HG02973 (cell line): ENCODE data around the gene CSNK1A1.
"Not testable (repeated sequence)": the region's sequence is repeated elsewhere in the genome, so short reads cannot be mapped to it uniquely, and the experiment has no call there.

Experiments used
- ATAC-seq: cut with Tn5 transposase; IDR thresholded peaks from one replicate; pipeline ENCODE4 v1.9.1; 2021; ENCODE audit warnings: moderate library complexity; ENCODE audit not compliant: unreplicated experiment

CSNK1A1 gene

DNA sequence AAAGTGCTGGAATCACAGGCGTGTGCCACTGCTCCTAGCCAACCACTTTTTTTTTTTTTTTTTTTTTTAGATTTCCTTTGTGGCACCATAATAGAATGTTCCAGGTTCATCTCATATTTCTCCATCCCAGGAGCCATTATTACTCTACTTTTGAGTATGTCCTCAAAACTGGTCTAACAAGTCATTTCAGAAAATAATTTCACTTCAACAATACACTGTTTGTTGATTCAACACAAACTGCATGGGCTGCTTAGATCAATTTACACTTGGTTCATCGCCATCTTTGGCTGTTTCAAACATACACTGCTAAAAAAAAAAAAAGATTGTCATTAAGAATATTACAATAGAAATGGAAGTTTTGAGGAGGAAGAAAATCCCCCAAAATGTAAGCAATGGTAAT is 57.9 kb downstream of the CSNK1A1 start:
- no peak for ATAC-seq

DNA sequence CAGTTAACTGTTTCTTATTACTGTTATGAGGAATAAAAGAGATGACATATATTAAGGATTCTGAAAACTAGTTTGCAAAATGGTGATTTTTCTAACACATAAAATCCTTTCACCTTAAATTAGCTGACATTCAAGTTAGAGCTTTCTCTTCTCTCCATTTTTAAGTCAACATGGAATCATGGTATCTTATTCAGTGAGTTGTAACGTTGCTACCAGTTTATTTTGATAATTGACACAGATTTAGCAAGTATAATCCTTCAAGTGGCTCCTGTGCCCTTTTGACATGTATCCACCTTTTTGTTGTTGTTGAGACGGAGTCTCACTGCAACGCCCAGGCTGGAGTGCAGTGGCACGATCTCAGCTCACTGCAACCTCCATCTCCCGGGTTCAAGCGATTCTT is 58.5 kb downstream of the CSNK1A1 start:
- no peak for ATAC-seq

- no peak for ATAC-seq
Measured at GRCh38 chr5:149490599-149491485, 60.4 kb downstream of the CSNK1A1 start.

- ATAC-seq, result no peak
Measured at GRCh38 chr5:149489605-149490037, 61.6 kb downstream of the CSNK1A1 start.

DNA sequence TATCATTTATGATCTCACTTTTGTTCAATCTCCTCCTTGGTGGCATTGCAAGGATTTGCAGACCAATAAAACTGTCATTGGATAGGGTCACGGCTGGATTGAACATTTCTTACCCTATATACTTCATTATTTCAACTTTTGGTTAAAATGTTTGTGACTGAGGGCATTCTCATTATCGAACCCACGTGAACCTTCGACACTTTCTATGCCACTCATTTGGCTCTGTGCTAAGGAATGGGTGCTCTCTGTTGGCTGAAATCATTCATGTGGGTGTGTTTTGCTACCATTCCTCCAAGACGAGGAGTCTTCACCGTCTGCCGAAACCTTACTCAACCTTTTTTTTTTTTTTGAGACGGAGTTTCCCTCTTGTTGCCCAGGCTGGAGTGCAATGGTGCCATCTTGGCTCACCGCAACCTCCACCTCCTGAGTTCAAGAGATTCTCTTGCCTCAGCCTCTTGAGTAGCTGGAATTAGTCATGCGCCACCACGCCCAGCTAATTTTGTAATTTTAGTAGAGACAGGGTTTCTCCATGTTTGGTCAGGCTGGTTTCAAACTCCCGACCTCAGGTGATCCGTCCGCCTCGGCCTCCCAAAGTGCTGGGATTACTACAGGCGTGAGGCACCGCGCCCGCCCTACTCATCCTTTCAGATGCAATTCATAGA is 62.5 kb downstream of the CSNK1A1 start:
- ATAC-seq, result no peak

DNA sequence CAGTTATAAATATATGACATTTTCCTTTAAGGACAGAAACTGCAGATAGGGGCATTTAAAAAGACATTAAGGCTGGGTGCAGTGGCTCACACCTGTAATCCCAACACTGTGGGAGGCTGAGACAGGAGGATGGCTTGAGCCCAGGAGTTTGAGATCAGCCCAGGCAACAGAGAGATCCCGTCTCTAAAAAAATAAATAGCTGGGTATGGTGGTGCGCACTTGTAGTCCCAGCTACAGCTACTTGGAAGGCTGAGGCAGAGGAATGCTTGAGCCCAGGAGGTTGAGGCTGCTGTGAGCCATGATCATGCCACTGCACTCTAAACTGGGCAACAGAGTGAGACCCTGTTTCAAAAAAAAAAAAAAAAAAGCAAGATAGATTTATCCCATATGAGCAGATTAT is 63.6 kb downstream of the CSNK1A1 start:
- ATAC-seq, result no peak

DNA sequence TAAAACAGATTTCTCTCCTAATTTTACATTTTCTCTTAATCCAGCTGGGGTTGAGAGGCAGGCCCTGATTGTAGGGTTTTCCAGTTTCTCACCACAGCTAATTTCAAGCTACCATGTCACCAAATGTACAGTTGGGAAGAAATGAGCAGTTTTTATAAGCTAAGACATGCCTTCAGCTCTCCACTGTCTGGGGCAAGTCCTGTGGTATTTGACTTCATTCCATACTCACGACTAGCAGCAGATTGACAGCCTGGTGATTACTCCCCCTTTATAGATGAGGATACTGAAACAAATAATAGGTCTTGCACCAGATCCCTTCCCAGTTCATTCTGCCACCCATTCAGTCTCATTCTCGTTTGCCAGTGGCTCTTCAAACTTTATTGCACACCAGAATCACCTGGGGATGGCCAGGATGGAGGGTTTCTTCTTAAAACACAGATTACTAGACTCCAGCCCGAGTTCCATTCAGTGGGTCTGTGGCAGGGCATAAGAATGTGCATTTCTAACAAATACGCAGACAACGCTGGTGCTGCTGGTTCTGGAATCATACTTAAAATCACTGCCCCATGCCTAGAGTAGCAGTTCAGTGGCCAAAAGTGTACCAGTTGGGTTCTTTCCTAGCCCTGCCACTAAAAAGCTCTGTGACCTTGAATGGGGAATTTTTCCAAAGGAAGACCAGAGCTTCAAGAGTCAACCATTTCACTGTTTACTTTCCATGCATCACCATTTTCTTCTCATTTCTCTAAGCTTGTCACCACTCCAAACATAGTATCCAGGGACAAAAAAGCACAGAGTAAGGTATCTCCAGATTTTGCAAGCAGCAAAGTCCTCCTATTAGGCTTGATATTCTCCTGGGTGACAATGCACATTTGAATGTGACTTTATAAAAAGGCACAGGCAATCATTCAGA is 64.3 kb downstream of the CSNK1A1 start:
- ATAC-seq, result no peak

- no peak for ATAC-seq
Measured at GRCh38 chr5:149485655-149486615, 65.3 kb downstream of the CSNK1A1 start.

DNA sequence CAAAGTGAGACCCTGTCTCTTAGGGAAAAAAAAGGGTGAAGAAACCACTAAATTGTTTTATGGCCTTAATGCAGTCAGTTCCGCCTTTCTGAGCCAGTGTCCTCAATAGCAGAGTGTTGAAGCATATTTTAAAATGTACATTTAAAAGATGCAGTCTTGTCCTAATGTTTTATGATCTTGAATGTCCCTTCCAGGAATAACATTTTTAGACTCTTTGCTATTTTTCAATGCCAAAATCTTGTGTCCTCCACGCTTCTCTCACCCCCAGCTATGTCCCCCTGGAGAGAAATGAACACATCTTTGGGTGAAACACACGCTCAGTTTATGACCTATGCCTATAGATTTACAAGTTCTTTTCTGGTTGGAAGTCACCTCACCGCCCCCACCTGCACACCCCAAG is 69.8 kb downstream of the CSNK1A1 start:
- ATAC-seq, result no peak

DNA sequence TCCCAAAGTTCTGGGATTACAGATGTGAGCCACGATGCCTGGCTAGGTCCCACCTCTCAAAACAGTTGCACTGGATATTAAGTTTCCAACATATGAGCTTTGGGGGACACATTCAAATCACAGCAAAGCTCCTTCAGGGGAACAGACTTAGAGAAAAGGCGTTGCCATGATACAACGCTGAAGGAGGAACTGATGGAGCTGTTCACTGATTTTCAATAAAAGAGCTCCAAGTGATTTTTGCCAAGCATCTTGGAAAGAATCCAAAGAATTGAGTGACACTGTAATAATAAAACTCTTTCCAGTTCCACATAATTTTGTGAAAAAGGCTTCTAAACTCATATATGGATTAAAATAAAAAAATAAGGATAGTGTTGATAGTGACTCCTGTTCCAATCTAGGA is 72.5 kb downstream of the CSNK1A1 start:
- ATAC-seq, result no peak

DNA sequence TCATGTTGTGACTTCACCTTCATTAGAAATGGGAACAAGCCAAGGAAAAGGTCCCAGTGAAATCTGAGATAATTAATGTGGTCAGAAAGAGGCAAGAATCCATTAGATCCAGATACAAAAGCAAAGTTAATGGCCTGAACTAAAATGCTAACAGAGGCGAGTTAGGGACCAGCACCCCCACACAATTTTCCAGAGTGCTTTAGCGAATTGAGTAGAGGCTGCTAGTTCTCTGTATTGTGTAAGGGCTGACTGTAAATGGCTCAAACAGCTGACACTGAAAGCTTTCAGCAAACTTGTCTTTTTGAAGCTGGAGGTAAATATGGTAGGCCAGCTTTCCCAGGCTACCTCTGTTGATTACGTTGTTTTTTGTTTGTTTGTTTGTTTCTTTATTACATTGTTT is 75.5 kb downstream of the CSNK1A1 start:
- no peak for ATAC-seq

- ATAC-seq, result no peak
Measured at GRCh38 chr5:149474198-149474597, 77.0 kb downstream of the CSNK1A1 start.

DNA sequence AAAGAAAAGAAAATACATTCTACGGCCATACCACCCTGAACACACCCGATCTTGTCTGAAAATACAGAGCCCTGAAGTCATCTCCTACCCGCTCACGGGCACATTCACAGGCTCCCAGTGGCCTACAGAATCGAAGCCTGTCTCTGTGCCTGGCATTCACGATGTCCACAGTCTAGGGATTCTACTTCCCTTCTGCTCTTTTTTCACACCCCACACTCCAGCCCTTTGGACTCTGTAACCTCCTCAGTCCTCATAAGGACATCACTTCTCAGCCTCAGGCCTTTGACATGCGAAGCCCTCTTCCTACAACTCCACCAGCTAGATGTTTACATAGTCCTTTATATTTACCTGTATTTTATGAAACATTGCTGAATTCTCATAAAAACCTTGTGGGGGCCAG is 77.8 kb downstream of the CSNK1A1 start:
- ATAC-seq, result no peak

DNA sequence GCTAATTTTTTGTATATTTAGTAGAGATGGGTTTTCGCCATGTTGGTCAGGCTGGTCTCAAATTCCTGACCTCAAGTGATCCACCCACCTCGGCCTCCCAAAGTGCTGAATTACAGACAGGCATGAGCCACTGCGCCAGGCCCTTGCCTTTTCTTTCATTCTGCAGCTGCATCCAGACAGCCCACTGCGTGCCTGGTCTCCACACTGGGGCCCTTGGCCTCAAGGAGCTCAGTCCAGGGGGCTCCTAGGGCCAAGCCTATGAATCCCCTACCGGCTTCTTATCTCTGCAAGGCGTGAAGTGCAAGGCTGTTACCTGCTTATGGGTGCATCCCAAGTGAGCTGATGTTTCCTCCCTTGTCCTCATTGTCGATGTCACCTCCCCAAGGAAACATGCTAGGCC is 78.8 kb downstream of the CSNK1A1 start:
- no peak for ATAC-seq

- no peak for ATAC-seq
Measured at GRCh38 chr5:149471406-149472183, 79.6 kb downstream of the CSNK1A1 start.

GRCh38 chr5:149470942-149471341 is 80.3 kb downstream of the CSNK1A1 start:
- no peak for ATAC-seq

DNA sequence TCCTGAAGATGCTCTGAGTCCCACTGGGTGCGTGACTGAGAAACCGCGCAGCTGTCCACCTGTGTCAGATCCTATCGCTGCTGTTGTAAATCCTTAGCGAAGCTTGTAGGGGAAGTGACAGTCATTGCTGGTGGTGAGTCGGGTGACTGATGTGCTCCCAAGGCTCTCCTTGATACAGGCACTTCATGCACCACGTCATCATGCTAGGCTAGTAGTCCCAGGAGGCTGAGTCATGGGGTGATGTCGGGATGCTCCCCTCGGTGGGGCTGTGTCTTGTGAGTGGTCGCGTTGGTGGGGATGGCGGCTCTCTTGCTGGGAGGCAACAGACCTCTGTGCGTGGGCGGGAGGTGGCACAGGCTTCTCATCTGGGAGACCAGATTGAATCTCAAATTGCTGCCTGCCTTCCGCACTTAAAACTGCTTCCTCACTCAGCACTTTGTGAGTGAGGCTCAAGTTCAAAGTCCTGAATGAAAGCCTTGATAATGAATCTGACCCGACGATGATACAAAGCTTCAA is 84.7 kb downstream of the CSNK1A1 start:
- no peak for ATAC-seq

DNA sequence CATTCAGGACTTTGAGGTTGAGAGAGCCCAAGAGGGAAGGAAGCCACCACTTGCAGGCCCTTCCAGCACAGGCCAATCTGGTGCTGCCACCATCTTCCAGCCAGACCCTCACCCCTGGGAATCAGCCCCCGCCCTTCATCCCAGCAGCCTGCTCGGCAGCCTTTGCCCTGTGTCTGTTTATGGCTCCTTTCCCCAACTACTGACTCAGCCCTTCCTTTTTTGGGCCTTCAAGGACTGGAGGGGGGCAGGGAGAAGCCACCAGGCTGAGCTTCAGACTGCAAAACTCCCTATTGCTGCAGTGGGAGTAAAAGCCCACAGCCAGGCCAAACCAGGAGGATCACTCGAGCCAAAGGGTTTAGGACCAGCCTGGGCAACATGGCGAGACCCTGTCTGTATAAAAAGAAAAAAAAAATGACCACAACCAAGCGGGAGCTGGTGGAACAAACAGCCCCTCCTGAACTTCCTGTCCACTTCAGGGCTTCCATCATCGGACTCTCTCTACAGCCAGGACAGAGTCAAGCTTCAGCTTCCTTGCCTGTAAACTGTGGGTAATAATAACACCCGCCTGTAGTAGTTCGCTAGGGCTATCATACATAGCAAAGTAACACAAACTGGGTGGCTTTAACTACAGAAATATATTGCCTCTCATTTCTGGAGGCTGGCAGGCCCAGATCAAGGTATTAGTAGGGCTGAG is 86.3 kb downstream of the CSNK1A1 start:
- ATAC-seq, result no peak

DNA sequence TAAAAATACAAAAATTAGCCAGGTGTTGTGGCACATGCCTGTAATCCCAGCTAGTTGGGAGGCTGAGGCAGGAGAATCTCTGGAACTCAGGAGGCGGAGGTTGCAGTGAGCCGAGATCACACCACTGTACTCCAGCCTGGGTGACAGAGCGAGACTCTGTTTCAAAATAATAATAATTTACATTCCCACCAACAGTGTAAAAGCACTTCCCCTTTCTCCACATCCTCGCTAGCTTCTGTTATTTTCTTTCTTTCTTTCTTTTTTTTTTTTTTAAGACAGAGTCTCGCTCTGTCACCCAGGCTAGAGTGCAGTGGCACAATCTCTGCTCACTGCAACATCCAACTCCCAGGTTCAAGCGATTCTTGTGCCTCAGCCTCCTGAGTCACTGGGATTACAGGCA is 89.3 kb downstream of the CSNK1A1 start:
- ATAC-seq, result not testable (repeated sequence)
